ENCODE measurements around the gene PCP4. TPM values are rescaled to one million over a fixed set of nuclear protein-coding genes. Genes with fewer than 3 reads are reported as not detected.

Gene PCP4
- total RNA-seq, 1 experiment from 2014 or later: 1.6 TPM

GRCh38 chr21:39840373-39841097, 26.7 kb upstream of the PCP4 start:
- Mint-ChIP-seq H3K9me3 (peaks cover 4% of the 10 kb centered on the region), H3K36me3 (no peaks in the 10 kb centered on the region), H3K27ac (no peak overlapping the region), H3K4me1 (peaks cover 18% of the 10 kb centered on the region), H3K27me3 (ENCODE audit: low read depth) (no peaks in the 10 kb centered on the region; the same call in 1 of the 2 replicates), H3K4me3 (no peak overlapping the region)
- CTCF ChIA-PET: no interaction called here
- no peak for DNase-seq (ENCODE audit: low spot score)
- TF ChIP-seq E2F4 (CRISPR knock-in tag; IDR thresholded peaks at IDR 0.05; ENCODE audit: borderline replicate concordance, low read depth) (no peak), PRRX2 (CRISPR knock-in tag; IDR thresholded peaks at IDR 0.05) (no peak), FOXK1 (CRISPR knock-in tag; IDR thresholded peaks at IDR 0.05) (no peak), ELF4 (CRISPR knock-in tag; IDR thresholded peaks at IDR 0.05; ENCODE audit: low read depth) (no peak), AR (CRISPR knock-in tag; IDR thresholded peaks at IDR 0.05) (no peak), NFE2L1 (CRISPR knock-in tag; IDR thresholded peaks at IDR 0.05) (no peak), HMGA2 (CRISPR knock-in tag; IDR thresholded peaks at IDR 0.05) (no peak), ZNF512 (CRISPR knock-in tag; IDR thresholded peaks at IDR 0.05; ENCODE audit: borderline replicate concordance) (no peak), CREB1 (CRISPR knock-in tag; IDR thresholded peaks at IDR 0.05) (no peak), ZNF232 (CRISPR knock-in tag; IDR thresholded peaks at IDR 0.05) (no peak), ZNF423 (CRISPR knock-in tag; IDR thresholded peaks at IDR 0.05) (no peak), EMX1 (CRISPR knock-in tag; IDR thresholded peaks at IDR 0.05) (no peak), ZNF532 (CRISPR knock-in tag; IDR thresholded peaks at IDR 0.05; ENCODE audit: borderline replicate concordance) (no peak), JUN (CRISPR knock-in tag; IDR thresholded peaks at IDR 0.05) (no peak), CBFB (CRISPR knock-in tag; IDR thresholded peaks at IDR 0.05; ENCODE audit: low read depth) (no peak), CREM (CRISPR knock-in tag; IDR thresholded peaks at IDR 0.05) (no peak)
- TF ChIP-seq, protein P1, sequence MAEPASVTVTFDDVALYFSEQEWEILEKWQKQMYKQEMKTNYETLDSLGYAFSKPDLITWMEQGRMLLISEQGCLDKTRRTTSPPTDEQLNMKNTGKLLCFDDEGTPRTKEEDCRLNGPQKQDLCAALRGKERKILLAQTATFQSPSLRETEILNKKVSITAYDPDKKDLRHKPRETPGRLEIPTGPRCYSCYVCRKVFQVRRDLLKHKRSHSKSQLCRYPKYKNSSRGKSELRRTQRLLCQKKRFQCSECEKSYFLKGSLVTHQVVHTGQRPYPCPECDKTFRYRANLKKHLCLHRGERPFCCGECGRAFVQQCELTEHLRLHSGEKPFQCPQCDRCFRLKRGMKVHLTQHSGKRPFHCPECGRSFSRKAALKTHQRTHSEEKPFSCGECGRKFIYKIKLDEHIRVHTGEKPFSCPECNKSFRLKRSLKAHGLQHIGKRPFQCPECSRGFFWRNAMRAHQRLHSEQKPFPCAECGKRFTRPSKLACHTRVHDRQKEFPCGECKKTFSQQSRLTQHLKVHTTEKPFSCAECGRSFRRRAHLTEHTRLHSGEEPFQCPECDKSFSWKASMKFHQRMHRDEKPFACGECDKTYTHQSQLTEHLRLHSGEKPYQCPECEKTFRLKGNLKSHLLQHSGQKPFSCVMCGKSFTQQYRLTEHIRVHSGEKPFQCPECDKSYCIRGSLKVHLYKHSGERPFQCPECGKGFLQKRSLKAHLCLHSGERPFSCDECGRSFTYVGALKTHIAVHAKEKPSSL (CRISPR knock-in tag; conservative IDR thresholded peaks at IDR 0.05): no peak
- ATAC-seq: no peak
- POLR2A ChIA-PET: interaction anchor here (0.5 to 0.6 kb wide), 2 partner anchors 58 to 1912 kb away, joined by 3 read pairs; no protein-coding TSS in a partner anchor
